GM23338 (cell line): Measurements from ENCODE around the gene MAGI3. TPM values are rescaled to one million over a fixed set of nuclear protein-coding genes. Genes with fewer than 3 reads are reported as not detected.

Source experiments
- ATAC-seq: fragments of 200-7000 bp; cut with Tn5 transposase; 3 replicates; pipeline ENCODE4 v1.9.1; 2020
- DNase-seq: peaks from one replicate; pipeline ENCODE4 v3.0.0-alpha.2; 2015; ENCODE audit warnings: low spot score
- H2AFZ ChIP-seq: fragments of 200-600 bp; sonication (generic); 2 replicates; pipeline ENCODE4 v1.8.0; 2016; ENCODE audit warnings: antibody characterized with exemption, mild to moderate bottlenecking, moderate library complexity
- H3F3A ChIP-seq: fragments of 200-600 bp; sonication (generic); replicated peaks from 2 replicates; pipeline ENCODE4 v1.8.0; 2017; ENCODE audit warnings: antibody characterized with exemption, mixed run types, low read depth
- H3K27ac ChIP-seq: fragments of 200-600 bp; sonication (generic); 2 replicates; pipeline ENCODE4 v1.6.1; 2016; ENCODE audit warnings: low read depth
- H3K27me3 ChIP-seq: fragments of 200-600 bp; sonication (generic); 2 replicates; pipeline ENCODE4 v1.8.0; 2016; ENCODE audit warnings: mild to moderate bottlenecking, mixed run types, moderate library complexity; ENCODE audit not compliant: insufficient read depth
- H3K36me3 ChIP-seq: fragments of 200-600 bp; sonication (generic); 2 replicates; pipeline ENCODE4 v1.8.0; 2016; ENCODE audit warnings: mild to moderate bottlenecking; ENCODE audit not compliant: insufficient read depth
- H3K4me1 ChIP-seq: fragments of 200-600 bp; sonication (generic); 2 replicates; pipeline ENCODE4 v1.8.0; 2016; ENCODE audit warnings: mild to moderate bottlenecking, moderate library complexity; ENCODE audit not compliant: insufficient read depth
- H3K4me2 ChIP-seq: fragments of 200-600 bp; sonication (generic); 2 replicates; pipeline ENCODE4 v1.7.1; 2017; ENCODE audit warnings: mixed run types
- H3K4me3 ChIP-seq: fragments of 200-600 bp; sonication (generic); 2 replicates; pipeline ENCODE4 v1.6.1; 2016; ENCODE audit warnings: mixed run types
- H3K79me2 ChIP-seq: fragments of 200-600 bp; sonication (generic); replicated peaks from 2 replicates; pipeline ENCODE4 v1.8.0; 2017; ENCODE audit warnings: mild to moderate bottlenecking; ENCODE audit not compliant: insufficient read depth
- H3K9me2 ChIP-seq: fragments of 200-600 bp; sonication (generic); 2 replicates; pipeline ENCODE4 v1.8.0; 2017; ENCODE audit not compliant: insufficient read depth
- H4K20me1 ChIP-seq: fragments of 200-600 bp; sonication (generic); replicated peaks from 2 replicates; pipeline ENCODE4 v1.8.0; 2017; ENCODE audit warnings: mild to moderate bottlenecking; ENCODE audit not compliant: insufficient read depth
- H3K27ac Mint-ChIP-seq: 2 replicates; pipeline ENCODE4 v1.8.0; 2020; ENCODE audit warnings: inconsistent platforms, mild to moderate bottlenecking, moderate library complexity, mixed read lengths
- H3K27me3 Mint-ChIP-seq: 3 replicates; pipeline ENCODE4 v1.8.0; 2022; ENCODE audit warnings: low read depth, mild to moderate bottlenecking, moderate library complexity, mixed read lengths, inconsistent platforms; ENCODE audit not compliant: insufficient read depth, poor library complexity
- H3K36me3 Mint-ChIP-seq: 3 replicates; pipeline ENCODE4 v1.8.0; 2021; ENCODE audit warnings: low read depth, mild to moderate bottlenecking, inconsistent platforms, moderate library complexity, mixed read lengths
- H3K4me1 Mint-ChIP-seq: 3 replicates; pipeline ENCODE4 v1.8.0; 2020; ENCODE audit warnings: mild to moderate bottlenecking, inconsistent platforms, mixed read lengths
- H3K4me3 Mint-ChIP-seq: 3 replicates; pipeline ENCODE4 v1.8.0; 2021; ENCODE audit warnings: moderate library complexity, mild to moderate bottlenecking, inconsistent platforms, mixed read lengths
- H3K9me3 Mint-ChIP-seq: 3 replicates; pipeline ENCODE4 v1.8.0; 2020; ENCODE audit warnings: moderate library complexity, mild to moderate bottlenecking, inconsistent platforms, mixed read lengths
- EZH2 ChIP-seq: fragments of 200-600 bp; sonication (generic); IDR thresholded peaks from one replicate; pipeline ENCODE4 v1.8.0; 2017; ENCODE audit warnings: antibody characterized with exemption, mild to moderate bottlenecking, low read depth; ENCODE audit not compliant: unreplicated experiment
- EZH2phosphoT487 ChIP-seq: fragments of 200-600 bp; sonication (generic); IDR thresholded peaks from one replicate; pipeline ENCODE4 v1.8.1; 2018; ENCODE audit warnings: antibody characterized with exemption; ENCODE audit not compliant: unreplicated experiment
- JUNB ChIP-seq: IDR thresholded peaks from one replicate; pipeline ENCODE4 v1.6.1; 2016; ENCODE audit warnings: antibody characterized with exemption; ENCODE audit not compliant: unreplicated experiment
- NANOG ChIP-seq: IDR thresholded peaks from 2 replicates; pipeline ENCODE4 v1.6.1; 2016; ENCODE audit warnings: antibody characterized with exemption, borderline replicate concordance
- POLR2AphosphoS5 ChIP-seq: IDR thresholded peaks from 2 replicates; pipeline ENCODE4 v1.6.1; 2016; ENCODE audit warnings: antibody characterized with exemption, low read depth
- ZNF114 ChIP-seq: fragments of 250-450 bp; sonication (Bioruptor Pico); IDR thresholded peaks from 2 replicates; pipeline ENCODE4 v1.5.0; 2020; ENCODE audit warnings: mild to moderate bottlenecking, moderate library complexity
- ZNF331 ChIP-seq: fragments of 250-450 bp; sonication (Bioruptor Pico); IDR thresholded peaks from 2 replicates; pipeline ENCODE4 v1.5.0; 2020; ENCODE audit warnings: low read depth, mild to moderate bottlenecking, moderate library complexity
- polyA plus RNA-seq: library from polyadenylated mRNA; unstranded; fragments of >200 nt; fragmentation: Nextera tagmentation; extraction: Ambion mirVana; gene quantifications from 2 replicates; pipeline ENCODE4 v1.2.1, GENCODE V29; 2016
- total RNA-seq: library from RNA; depleted of rRNA; stranded (reverse); fragments of >200 nt; shearing (Covaris generic); gene quantifications from 2 replicates; pipeline ENCODE4 v1.2.3, GENCODE V29; 2014
- TF ChIP-seq, protein P1 (sequence below): fragments of 250-450 bp; sonication (Bioruptor Pico); IDR thresholded peaks from 2 replicates; pipeline ENCODE4 v1.5.0; 2020; ENCODE audit warnings: mild to moderate bottlenecking, moderate library complexity
- TF ChIP-seq, protein P2 (sequence below): IDR thresholded peaks from 2 replicates; pipeline ENCODE4 v1.6.1; 2016; ENCODE audit warnings: antibody characterized with exemption
- TF ChIP-seq, protein P3 (sequence below), 2 experiments: fragments of 200-600 bp in 1 of 2; sonication (generic) in 1 of 2; conservative IDR thresholded peaks; 2 replicates each; pipeline versions ENCODE4 v1.5.1 to v1.6.1; 2016 to 2017; ENCODE audit warnings: antibody characterized with exemption in 2 of 2, low read depth in 2 of 2, mild to moderate bottlenecking in 2 of 2, moderate library complexity in 1 of 2

Gene MAGI3
- total and polyA plus RNA-seq, 2 experiments from 2014 or later: 3.9 to 10.0 TPM

DNA sequence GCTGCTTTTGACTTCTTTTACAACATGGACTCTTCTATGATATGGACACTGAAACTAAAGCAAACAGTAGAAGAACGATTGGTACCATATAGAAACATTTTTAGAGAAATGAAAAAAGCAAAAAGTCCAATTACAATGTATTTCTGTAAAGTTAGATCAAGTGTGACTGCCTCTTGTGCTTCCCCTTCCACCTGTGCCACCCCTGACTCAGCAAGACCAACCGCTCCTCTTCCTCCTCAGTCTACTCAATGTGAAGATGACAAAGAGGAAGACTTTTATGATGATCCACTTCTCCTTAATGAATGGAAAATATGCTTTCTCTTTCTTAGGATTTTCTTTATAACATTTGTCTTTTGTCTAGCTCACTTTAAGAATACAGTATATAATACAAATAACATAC, 302.0 kb downstream of the MAGI3 start (continued):
- TF ChIP-seq, protein P1, sequence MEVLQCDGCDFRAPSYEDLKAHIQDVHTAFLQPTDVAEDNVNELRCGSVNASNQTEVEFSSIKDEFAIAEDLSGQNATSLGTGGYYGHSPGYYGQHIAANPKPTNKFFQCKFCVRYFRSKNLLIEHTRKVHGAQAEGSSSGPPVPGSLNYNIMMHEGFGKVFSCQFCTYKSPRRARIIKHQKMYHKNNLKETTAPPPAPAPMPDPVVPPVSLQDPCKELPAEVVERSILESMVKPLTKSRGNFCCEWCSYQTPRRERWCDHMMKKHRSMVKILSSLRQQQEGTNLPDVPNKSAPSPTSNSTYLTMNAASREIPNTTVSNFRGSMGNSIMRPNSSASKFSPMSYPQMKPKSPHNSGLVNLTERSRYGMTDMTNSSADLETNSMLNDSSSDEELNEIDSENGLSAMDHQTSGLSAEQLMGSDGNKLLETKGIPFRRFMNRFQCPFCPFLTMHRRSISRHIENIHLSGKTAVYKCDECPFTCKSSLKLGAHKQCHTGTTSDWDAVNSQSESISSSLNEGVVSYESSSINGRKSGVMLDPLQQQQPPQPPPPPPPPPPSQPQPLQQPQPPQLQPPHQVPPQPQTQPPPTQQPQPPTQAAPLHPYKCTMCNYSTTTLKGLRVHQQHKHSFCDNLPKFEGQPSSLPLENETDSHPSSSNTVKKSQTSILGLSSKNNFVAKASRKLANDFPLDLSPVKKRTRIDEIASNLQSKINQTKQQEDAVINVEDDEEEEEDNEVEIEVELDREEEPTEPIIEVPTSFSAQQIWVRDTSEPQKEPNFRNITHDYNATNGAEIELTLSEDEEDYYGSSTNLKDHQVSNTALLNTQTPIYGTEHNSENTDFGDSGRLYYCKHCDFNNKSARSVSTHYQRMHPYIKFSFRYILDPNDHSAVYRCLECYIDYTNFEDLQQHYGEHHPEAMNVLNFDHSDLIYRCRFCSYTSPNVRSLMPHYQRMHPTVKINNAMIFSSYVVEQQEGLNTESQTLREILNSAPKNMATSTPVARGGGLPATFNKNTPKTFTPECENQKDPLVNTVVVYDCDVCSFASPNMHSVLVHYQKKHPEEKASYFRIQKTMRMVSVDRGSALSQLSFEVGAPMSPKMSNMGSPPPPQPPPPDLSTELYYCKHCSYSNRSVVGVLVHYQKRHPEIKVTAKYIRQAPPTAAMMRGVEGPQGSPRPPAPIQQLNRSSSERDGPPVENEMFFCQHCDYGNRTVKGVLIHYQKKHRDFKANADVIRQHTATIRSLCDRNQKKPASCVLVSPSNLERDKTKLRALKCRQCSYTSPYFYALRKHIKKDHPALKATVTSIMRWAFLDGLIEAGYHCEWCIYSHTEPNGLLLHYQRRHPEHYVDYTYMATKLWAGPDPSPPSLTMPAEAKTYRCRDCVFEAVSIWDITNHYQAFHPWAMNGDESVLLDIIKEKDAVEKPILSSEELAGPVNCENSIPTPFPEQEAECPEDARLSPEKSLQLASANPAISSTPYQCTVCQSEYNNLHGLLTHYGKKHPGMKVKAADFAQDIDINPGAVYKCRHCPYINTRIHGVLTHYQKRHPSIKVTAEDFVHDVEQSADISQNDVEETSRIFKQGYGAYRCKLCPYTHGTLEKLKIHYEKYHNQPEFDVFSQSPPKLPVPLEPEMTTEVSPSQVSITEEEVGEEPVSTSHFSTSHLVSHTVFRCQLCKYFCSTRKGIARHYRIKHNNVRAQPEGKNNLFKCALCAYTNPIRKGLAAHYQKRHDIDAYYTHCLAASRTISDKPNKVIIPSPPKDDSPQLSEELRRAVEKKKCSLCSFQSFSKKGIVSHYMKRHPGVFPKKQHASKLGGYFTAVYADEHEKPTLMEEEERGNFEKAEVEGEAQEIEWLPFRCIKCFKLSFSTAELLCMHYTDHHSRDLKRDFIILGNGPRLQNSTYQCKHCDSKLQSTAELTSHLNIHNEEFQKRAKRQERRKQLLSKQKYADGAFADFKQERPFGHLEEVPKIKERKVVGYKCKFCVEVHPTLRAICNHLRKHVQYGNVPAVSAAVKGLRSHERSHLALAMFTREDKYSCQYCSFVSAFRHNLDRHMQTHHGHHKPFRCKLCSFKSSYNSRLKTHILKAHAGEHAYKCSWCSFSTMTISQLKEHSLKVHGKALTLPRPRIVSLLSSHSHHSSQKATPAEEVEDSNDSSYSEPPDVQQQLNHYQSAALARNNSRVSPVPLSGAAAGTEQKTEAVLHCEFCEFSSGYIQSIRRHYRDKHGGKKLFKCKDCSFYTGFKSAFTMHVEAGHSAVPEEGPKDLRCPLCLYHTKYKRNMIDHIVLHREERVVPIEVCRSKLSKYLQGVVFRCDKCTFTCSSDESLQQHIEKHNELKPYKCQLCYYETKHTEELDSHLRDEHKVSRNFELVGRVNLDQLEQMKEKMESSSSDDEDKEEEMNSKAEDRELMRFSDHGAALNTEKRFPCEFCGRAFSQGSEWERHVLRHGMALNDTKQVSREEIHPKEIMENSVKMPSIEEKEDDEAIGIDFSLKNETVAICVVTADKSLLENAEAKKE (CRISPR knock-in tag): no peak
- TF ChIP-seq POLR2AphosphoS5 (no peak), NANOG (no peak), JUNB (no peak), ZNF331 (CRISPR knock-in tag) (no peak), ZNF114 (CRISPR knock-in tag) (no peak), EZH2 (no peak), EZH2phosphoT487 (no peak)
- TF ChIP-seq, protein P2, sequence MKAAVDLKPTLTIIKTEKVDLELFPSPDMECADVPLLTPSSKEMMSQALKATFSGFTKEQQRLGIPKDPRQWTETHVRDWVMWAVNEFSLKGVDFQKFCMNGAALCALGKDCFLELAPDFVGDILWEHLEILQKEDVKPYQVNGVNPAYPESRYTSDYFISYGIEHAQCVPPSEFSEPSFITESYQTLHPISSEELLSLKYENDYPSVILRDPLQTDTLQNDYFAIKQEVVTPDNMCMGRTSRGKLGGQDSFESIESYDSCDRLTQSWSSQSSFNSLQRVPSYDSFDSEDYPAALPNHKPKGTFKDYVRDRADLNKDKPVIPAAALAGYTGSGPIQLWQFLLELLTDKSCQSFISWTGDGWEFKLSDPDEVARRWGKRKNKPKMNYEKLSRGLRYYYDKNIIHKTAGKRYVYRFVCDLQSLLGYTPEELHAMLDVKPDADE: no peak

DNA sequence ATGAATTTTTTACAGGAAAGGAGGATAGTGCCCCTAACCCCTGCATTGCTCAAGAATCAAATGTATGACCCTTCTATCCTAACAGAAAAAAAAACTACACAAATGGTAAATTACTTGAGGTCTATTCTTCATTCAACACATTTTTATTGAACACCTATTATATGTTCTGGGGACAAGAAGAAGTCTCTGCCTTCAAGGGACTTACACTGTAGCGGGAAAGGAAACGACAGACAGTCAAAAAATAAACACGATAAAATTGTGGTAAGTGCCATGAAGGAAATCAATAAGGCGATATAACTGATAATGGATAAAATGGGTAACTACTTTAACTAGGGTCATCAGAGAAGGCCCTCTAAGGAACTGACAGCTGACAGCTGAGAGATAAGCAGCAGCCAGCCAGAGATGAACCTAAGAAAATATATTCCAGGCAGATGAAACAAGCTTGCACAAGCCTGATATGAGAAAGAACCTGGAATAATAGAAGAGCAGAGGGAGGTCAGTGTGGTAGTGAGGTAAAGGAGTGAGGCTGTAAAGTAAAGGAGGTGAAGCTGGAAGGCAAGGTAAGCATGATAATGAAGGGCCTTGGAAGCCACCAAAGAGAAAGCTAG, 302.6 kb downstream of the MAGI3 start:
- ATAC-seq (no peak), DNase-seq (no peak)
- H3K27me3 ChIP-seq: no peaks in the 10 kb centered on the region
- no peaks in the 10 kb centered on the region for H3K9me2 ChIP-seq
- no peak overlapping the region for H3K27ac ChIP-seq
- Mint-ChIP-seq H3K27ac (no peak overlapping the region), H3K4me3 (no peak overlapping the region), H3K9me3 (peaks cover 25% of the 10 kb centered on the region), H3K27me3 (no peaks in the 10 kb centered on the region), H3K36me3 (peaks cover 75% of the 10 kb centered on the region), H3K4me1 (no peaks in the 10 kb centered on the region)
- H3K4me3 ChIP-seq: no peak overlapping the region
- H3K4me1 ChIP-seq: no peaks in the 10 kb centered on the region
- no peak overlapping the region for H2AFZ ChIP-seq
- H3K79me2 ChIP-seq: no peaks in the 10 kb centered on the region
- no peaks in the 10 kb centered on the region for H3F3A ChIP-seq
- peaks cover 9% of the 10 kb centered on the region; the same call in 1 of the 2 replicates for H3K36me3 ChIP-seq
- H3K4me2 ChIP-seq: no peak overlapping the region
- no peaks in the 10 kb centered on the region for H4K20me1 ChIP-seq
- TF ChIP-seq JUNB: no peak
- TF ChIP-seq, protein P3, sequence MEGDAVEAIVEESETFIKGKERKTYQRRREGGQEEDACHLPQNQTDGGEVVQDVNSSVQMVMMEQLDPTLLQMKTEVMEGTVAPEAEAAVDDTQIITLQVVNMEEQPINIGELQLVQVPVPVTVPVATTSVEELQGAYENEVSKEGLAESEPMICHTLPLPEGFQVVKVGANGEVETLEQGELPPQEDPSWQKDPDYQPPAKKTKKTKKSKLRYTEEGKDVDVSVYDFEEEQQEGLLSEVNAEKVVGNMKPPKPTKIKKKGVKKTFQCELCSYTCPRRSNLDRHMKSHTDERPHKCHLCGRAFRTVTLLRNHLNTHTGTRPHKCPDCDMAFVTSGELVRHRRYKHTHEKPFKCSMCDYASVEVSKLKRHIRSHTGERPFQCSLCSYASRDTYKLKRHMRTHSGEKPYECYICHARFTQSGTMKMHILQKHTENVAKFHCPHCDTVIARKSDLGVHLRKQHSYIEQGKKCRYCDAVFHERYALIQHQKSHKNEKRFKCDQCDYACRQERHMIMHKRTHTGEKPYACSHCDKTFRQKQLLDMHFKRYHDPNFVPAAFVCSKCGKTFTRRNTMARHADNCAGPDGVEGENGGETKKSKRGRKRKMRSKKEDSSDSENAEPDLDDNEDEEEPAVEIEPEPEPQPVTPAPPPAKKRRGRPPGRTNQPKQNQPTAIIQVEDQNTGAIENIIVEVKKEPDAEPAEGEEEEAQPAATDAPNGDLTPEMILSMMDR (conservative IDR thresholded peaks at IDR 0.05; ENCODE audit: low read depth in 2 of 2): no peak
- no peak for TF ChIP-seq ZNF114 (CRISPR knock-in tag)
- no peak for TF ChIP-seq ZNF331 (CRISPR knock-in tag)
